Left lung (tissue), 10 donors: ENCODE data around the gene HOXB1. TPM values are rescaled to one million over a fixed set of nuclear protein-coding genes. Genes with fewer than 3 reads are reported as not detected.

Experiments
- ATAC-seq: fragments of 200-7000 bp; cut with Tn5 transposase; one replicate; pipeline ENCODE4 v1.9.1; 2020; ENCODE audit warnings: moderate library complexity
- DNase-seq, 4 donors: peaks; one replicate each; pipeline ENCODE4 v3.0.0-alpha.2; 2013 to 2020
- H3K27ac ChIP-seq, 2 donors: fragments of 200-600 bp; sonication (generic) in 1 of 2; one replicate each; pipeline versions ENCODE4 v1.5.0 to v1.8.0; 2020 to 2021
- H3K27me3 ChIP-seq, 2 donors: fragments of 200-600 bp; sonication (generic) in 1 of 2; one replicate each; pipeline versions ENCODE4 v1.5.0 to v1.8.0; 2020 to 2021
- H3K36me3 ChIP-seq, 2 donors: fragments of 200-600 bp; sonication (generic) in 1 of 2; one replicate each; pipeline versions ENCODE4 v1.5.0 to v1.8.0; 2020 to 2021
- H3K4me1 ChIP-seq, 2 donors: fragments of 200-600 bp; one replicate each; pipeline ENCODE4 v1.8.0; 2021
- H3K4me3 ChIP-seq, 2 donors: fragments of 200-600 bp; sonication (generic) in 1 of 2; one replicate each; pipeline versions ENCODE4 v1.5.0 to v1.8.0; 2020 to 2021; ENCODE audit warnings: mild to moderate bottlenecking in 1 of 2
- H3K9me3 ChIP-seq, 2 donors: fragments of 200-600 bp; sonication (generic) in 1 of 2; one replicate each; pipeline versions ENCODE4 v1.5.0 to v1.8.0; 2020 to 2021
- intact Hi-C, 2 donors: fragments of 100-400 bp; cut with DNase I; formaldehyde crosslinking; loops; one replicate each; pipeline versions ENCODE4 v1.11.2 to v1.14.2; 2022
- polyA plus RNA-seq, 6 donors: library from polyadenylated mRNA; unstranded; fragments of 120-200 nt; gene quantifications; one replicate each; pipeline ENCODE4 v1.2.1, GENCODE V29; 2013; ENCODE audit not compliant: insufficient read length in 6 of 6
- total RNA-seq, 2 donors: library from RNA; stranded (reverse); fragmentation: NEBNext Ultra II Directional; extraction: Animal tissue kit (Norgen Biotek cat#: 25700); gene quantifications; one replicate each; pipeline ENCODE4 v1.2.1, GENCODE V29; 2021
- TF ChIP-seq, protein P1 (sequence below), 2 donors: fragments of 200-600 bp; sonication (generic) in 1 of 2; IDR thresholded peaks; one replicate each; pipeline versions ENCODE4 v1.5.0 to v1.8.0; 2021; ENCODE audit warnings: antibody characterized with exemption in 2 of 2
- donor health status: DM: no; HTN: yes; CAD: no.
- donor health status: DM: no; HTN: no; CAD: no.

The HOXB1 gene
- total and polyA plus RNA-seq, 8 donors, result 0.09 to 0.39 (median 0.10) TPM; not detected in 3

DNA sequence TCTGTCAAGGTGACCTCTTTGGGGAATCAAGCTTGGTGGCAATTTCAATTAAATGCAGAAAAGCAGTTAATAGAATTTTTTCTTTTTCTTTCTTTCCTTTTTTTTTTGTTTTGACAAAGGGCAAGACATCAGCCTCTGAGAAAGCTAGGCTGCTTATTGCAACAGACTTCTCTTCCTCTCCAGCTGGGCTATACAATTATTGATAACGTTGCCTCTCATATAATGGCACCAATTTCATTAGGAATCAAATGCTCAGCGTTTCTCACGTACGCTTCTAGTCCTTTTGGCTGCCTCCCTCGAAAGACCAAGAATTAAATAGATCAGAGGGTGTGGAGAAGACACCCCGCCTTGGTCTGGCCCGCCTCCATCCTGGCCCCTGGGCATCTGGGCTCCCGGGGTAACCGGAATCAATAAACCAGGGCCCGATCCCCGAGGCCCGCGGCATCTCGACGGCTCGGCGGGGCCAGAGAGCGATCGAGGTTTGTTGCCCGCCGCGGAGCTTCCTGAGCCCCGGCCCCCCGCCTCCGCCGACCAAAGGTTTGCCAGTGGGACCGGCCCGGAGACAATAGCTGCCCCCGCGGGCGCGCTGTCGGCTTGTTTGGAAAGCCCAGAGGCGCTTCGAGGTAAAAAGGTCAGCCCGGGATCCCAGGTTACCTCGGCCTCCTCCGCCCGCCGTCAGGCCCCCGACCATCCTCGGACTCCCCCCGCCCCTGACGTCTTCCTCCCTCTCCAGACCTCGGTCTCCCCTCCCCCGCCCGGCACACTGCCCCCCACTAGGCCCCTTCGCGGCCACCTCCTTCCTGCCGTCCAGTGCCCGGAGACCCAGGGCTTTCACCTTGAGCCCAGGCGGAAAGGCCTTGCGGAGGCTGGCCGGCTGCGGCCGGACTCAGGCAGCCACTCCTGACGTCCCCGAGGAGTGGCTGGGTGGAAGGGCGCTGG is 3.9 kb downstream of the HOXB1 start:
- DNase-seq, result peak in 2 of 4 donors; percentile 23 to 77
- Histone ChIP-seq H3K36me3 (no peaks in the 10 kb centered on the region), H3K4me1 (no peaks in the 10 kb centered on the region), H3K27me3 (peaks cover 21 to 93% of the 10 kb centered on the region in 2 donors), H3K27ac (no peak overlapping the region), H3K9me3 (no peaks in the 10 kb centered on the region), H3K4me3 (no peak overlapping the region)
- intact Hi-C loops, result no loop called here
- TF ChIP-seq, protein P1, sequence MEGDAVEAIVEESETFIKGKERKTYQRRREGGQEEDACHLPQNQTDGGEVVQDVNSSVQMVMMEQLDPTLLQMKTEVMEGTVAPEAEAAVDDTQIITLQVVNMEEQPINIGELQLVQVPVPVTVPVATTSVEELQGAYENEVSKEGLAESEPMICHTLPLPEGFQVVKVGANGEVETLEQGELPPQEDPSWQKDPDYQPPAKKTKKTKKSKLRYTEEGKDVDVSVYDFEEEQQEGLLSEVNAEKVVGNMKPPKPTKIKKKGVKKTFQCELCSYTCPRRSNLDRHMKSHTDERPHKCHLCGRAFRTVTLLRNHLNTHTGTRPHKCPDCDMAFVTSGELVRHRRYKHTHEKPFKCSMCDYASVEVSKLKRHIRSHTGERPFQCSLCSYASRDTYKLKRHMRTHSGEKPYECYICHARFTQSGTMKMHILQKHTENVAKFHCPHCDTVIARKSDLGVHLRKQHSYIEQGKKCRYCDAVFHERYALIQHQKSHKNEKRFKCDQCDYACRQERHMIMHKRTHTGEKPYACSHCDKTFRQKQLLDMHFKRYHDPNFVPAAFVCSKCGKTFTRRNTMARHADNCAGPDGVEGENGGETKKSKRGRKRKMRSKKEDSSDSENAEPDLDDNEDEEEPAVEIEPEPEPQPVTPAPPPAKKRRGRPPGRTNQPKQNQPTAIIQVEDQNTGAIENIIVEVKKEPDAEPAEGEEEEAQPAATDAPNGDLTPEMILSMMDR (IDR thresholded peaks at IDR 0.05), result no peak
- ATAC-seq, result no peak

DNA sequence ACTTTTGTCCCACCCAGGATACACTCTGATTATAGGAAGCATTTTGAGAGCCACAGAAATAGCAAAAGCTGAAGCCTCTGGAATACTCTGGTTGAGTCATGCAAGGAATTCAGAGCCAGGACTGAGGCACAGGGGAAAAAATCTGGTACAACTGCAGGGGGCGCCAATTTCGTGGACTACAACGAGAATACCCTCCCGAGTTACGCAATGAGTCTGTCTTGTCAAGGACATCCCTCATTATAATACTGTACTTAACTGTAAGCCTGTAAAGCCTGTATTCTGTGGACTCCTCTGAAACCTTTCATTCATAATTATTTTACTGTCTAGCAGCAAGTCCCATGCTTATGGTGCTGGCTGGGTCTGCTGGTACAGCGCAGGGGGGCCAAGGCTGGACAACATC is 7.8 kb downstream of the HOXB1 start:
- TF ChIP-seq, protein P1 (IDR thresholded peaks at IDR 0.05), result no peak
- peaks cover 18 to 86% of the 10 kb centered on the region in 2 donors for H3K27me3 ChIP-seq
- no peak overlapping the region for H3K4me3 ChIP-seq
- DNase-seq (no peak), ATAC-seq (no peak)
- no peak overlapping the region for H3K27ac ChIP-seq
- H3K9me3 ChIP-seq, result no peaks in the 10 kb centered on the region
- no peaks in the 10 kb centered on the region for H3K4me1 ChIP-seq
- no peaks in the 10 kb centered on the region for H3K36me3 ChIP-seq
- intact Hi-C loops, result no loop called here

DNA sequence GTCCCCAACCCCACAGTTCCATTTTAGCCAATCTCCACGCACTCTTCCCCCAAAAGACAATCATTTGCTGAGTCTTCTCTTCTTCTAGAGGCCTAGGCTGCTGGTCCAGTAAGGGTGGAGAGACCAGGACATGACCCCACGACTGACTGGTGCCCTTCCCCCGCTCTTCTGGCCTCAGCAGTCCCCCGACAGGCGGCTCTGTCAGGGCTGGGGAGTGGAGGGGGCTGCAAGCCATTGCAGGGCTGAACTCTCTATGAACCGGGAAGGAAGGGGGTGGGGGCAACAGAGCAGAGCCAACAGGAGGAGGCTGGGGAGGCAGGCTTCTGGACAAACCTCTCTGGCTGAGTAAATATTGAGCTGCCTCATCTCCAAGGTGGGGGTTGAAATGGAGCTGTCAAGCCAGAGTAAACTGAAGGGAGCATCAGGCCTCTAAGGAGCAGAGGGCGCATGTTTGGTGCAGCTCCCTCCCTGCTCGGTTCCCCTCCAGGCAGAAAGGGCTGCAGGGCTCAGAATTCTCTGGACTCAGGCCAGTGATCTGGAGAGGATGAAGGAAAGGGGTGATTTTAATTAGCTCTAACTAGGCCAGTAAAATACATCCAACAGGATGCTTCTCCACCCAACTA is 8.7 kb downstream of the HOXB1 start:
- no peaks in the 10 kb centered on the region for H3K9me3 ChIP-seq
- no peaks in the 10 kb centered on the region for H3K36me3 ChIP-seq
- ATAC-seq, result peak; percentile 60
- TF ChIP-seq, protein P1 (IDR thresholded peaks at IDR 0.05), result no peak
- no peaks in the 10 kb centered on the region for H3K4me1 ChIP-seq
- no peak overlapping the region for H3K27ac ChIP-seq
- DNase-seq, result peak in 2 of 4 donors; percentile 37 to 73
- intact Hi-C loops, result no loop called here
- no peak overlapping the region for H3K4me3 ChIP-seq
- peaks cover 12 to 86% of the 10 kb centered on the region in 2 donors for H3K27me3 ChIP-seq

DNA sequence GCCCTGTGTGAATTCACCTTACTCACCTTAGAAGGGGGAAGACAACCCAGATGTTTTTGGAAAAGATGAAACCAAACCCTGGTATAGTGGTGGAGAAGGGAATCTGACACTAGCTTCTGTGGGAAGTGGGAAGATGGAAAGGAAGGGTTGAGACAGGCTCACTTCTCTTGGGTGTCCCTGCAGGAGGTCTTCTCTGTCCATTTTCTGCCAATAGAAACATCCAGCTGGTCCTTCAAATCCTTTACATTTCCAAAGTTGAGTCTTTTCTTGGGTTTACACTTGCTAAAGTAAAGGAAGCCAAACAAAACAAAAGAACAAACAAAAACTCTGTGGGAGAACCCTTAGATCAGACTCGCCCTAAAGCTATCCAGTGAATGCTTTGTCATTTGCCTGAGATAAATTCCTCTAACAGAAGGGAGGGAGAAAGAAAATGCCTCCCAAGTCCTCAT is 10.2 kb downstream of the HOXB1 start:
- Histone ChIP-seq H3K36me3 (no peaks in the 10 kb centered on the region), H3K9me3 (no peaks in the 10 kb centered on the region), H3K27me3 (peaks cover 0 to 86% of the 10 kb centered on the region in 2 donors), H3K4me1 (no peaks in the 10 kb centered on the region), H3K4me3 (no peak overlapping the region), H3K27ac (no peak overlapping the region)
- TF ChIP-seq, protein P1 (IDR thresholded peaks at IDR 0.05), result no peak
- intact Hi-C loops, result no loop called here
- no peak for ATAC-seq
- no peak for DNase-seq

DNA sequence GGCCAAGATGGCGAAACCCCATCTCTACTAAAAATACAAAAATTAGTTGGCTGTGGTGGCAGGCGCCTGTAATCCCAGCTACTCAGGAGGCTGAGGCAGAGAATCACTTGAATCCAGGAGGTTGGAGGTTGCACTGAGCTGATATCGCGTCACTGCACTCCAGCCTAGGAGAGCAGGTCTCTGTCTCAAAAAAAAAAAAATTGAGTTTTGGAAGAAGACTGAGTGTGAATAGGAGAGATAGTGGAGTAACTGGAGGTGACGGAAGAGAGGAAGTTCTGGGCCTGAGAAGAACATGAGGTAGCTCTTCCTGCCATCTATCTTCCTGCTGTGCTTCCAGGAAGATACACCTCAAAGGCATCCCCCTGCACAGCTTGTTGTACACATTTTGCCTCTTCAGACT is 11.4 kb downstream of the HOXB1 start:
- intact Hi-C loops, result no loop called here
- H3K27ac ChIP-seq, result no peak overlapping the region
- no peaks in the 10 kb centered on the region for H3K36me3 ChIP-seq
- peaks cover 5 to 84% of the 10 kb centered on the region in 2 donors for H3K27me3 ChIP-seq
- no peak for ATAC-seq
- no peaks in the 10 kb centered on the region for H3K9me3 ChIP-seq
- H3K4me3 ChIP-seq, result no peak overlapping the region
- no peaks in the 10 kb centered on the region for H3K4me1 ChIP-seq
- DNase-seq, result no peak
- TF ChIP-seq, protein P1 (IDR thresholded peaks at IDR 0.05), result no peak
